Amniotic epithelial cell (primary cell): Measurements from ENCODE around the gene PIP4K2B.
A peak's percentile ranks its signal among the peaks of the same experiment; 100 is the strongest.

Experiments used
- DNase-seq: peaks from one replicate; pipeline ENCODE4 v3.0.0-alpha.2; 2010; ENCODE audit warnings: low read depth

The PIP4K2B gene

GRCh38 chr17:38746004-38746848 lies 53.1 kb downstream of the PIP4K2B start:
- DNase-seq, result no peak

GRCh38 chr17:38745545-38745944 lies 53.8 kb downstream of the PIP4K2B start:
- no peak for DNase-seq

- DNase-seq, result no peak
Observed at GRCh38 chr17:38743556-38744171, 55.7 kb downstream of the PIP4K2B start.

DNA sequence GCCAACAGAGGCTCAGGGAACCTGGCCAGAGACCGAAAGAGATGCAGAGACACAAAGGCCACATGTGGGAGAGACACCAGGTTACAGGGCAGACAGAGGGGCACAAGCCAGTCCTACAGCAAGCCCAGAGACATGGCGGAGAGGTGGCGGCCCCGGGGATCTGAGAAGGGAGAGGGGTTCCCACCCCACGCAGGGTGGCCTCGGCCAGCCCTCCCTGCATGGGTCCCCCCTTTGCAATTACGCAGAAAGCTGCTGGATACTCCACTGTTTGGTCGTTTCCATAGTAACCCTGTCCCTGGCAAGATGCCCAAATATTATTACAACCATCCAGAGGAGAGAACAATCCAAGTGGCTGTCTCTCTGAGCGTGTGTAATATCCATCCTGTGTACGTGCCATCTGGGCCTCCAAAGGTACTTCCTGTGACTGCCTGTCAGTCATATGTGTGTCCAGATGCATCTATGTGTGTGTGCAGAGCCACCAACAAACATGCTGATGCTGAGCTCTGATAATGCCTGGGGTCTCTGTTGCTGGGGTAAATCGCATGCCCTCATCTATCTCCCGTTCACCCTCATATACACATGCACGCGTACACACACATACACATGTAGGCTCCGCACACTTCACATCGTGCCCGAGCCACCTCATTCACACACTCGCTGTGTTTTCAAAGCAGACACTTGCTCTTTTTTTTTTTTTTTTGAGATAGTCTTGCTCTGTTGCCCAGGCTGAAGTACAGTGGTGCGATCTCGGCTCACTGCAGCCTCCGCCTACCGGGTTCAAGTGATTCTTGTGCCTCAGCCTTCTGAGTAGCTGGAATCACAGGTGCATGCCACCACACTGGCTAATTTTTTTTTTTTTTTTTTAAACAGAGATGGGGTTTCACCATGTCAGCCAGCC lies 56.7 kb downstream of the PIP4K2B start:
- peak; percentile 81 for DNase-seq

GRCh38 chr17:38741921-38742410 lies 57.4 kb downstream of the PIP4K2B start:
- DNase-seq, result no peak

- DNase-seq, result no peak
Observed at GRCh38 chr17:38741461-38741860, 57.9 kb downstream of the PIP4K2B start.

- no peak for DNase-seq
Observed at GRCh38 chr17:38740806-38741205, 58.5 kb downstream of the PIP4K2B start.

GRCh38 chr17:38740044-38740443 lies 59.3 kb downstream of the PIP4K2B start:
- no peak for DNase-seq

DNA sequence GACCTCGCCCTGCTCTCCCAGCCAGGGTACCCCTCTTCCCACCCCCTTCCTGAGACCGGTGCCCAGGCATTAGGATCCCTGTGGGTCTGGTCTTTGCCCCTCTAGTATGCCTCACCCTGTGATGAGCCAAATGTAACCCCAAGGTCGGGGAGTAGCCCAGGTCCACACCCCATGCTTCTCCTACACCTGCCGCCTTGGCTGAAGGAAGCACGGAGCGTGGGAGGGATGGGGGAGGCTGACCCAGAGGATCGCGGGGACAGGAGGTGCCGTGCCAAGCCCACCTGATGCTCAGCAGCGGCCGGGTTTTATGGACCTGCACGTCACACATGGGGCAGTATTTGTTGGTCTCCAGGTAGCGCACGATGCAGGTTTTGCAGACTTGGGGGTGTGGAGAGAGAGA lies 60.1 kb downstream of the PIP4K2B start:
- no peak for DNase-seq

GRCh38 chr17:38738686-38739085 lies 60.7 kb downstream of the PIP4K2B start:
- DNase-seq, result no peak

GRCh38 chr17:38738007-38738662 lies 61.2 kb downstream of the PIP4K2B start:
- DNase-seq, result no peak

GRCh38 chr17:38735161-38735997 lies 64.0 kb downstream of the PIP4K2B start:
- DNase-seq, result no peak

DNA sequence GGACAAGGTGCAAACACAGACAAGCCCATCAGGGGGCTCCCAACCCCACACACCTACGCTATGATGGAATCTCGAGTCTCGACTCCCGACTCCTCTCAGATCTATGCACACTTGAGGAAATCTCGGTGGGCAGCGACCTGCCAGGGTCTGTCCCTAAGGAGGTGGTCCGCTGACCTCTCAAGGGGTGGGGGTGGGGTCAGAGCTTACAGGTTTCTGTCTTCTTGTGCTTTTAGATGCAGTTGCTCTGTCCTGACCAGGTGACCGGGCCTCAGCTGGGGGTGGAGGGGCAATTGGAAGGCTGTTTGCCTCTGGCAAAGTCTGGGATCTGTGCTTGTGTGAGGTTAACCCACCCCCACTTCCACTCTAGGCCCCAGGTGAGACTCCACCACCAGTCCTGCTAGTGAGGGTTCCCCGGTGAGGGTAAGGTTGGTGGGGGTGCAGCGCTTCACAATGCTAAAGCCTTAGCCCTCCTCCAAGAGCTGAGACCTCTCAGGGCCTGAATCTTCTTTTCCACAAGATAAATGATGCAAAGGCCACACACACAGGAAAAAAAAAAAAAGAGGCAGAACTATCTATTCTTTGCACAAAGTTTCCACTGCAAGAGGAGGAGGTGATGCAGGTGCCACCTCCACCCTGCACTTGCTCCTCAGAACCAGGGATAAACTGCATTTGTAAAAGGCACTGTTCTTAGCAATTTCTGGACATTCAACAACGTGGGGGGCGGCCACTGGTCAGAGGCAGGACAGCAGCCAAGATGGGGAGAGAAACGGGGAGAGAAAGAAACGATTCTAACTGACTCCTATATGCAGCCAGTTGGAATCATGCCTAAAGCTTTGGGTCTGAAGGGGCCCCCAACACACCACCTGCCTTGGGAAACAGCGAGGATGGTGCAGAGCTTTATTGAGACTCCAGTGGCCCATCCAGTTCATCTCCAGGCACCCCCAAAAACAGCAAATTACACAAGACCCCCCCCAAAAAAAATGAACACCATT lies 65.1 kb downstream of the PIP4K2B start:
- DNase-seq, result no peak

GRCh38 chr17:38733282-38733981 lies 65.9 kb downstream of the PIP4K2B start:
- DNase-seq, result no peak

- DNase-seq, result no peak
Observed at GRCh38 chr17:38732376-38733281, 66.7 kb downstream of the PIP4K2B start.

GRCh38 chr17:38731526-38732294 lies 67.6 kb downstream of the PIP4K2B start:
- DNase-seq, result no peak
